ENCODE results near the gene EIF2D. TPM values are rescaled to one million over a fixed set of nuclear protein-coding genes. Genes with fewer than 3 reads are reported as not detected.

Gene EIF2D
- total and polyA plus RNA-seq, 8 donors, result 20.9 to 37.9 (median 29.3) TPM

DNA sequence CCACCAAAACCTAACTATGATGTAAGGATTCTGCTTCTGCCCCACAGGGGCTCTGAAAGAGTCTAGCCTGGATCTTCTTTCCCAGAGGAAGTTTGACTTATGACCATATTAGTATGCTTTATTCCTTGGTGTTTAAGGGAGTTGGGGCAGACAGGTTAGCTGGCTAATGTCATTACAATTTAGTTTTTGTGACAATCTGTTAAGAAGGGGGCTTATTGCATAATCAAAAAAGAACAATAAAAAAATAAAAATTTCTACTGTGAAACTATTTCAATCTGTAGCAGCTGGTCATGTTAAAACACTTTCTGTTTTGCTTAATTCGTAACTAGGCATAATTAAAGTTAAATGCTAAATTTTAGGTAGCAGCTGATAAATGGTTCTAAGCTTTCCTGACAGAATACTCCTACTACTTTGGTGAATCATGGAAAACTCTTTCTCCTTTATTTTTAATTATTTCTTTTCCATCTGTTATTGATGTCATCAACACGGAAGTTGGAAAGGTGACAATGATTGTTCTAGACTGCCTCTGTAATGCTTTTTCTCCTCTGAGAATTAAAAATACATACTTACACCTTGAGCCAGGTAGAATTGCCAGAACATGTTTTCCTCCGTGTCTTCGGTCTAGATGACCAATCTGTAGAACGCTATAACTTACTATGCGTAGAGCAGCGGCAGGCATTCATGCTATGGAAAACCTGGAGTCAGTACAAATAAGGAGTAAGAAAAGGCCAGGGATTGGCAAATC is 41.6 kb upstream of the EIF2D start:
- Histone ChIP-seq H3K27me3 (no peaks in the 10 kb centered on the region), H3K4me3 (no peak overlapping the region), H3K36me3 (no peaks in the 10 kb centered on the region), H3K27ac (peak overlapping the region in 3 of 4 donors; percentile 53 to 77 (median 62)), H3K4me1 (peaks cover 3 to 26% (median 23%) of the 10 kb centered on the region in 3 donors), H3K9me3 (no peaks in the 10 kb centered on the region)
- ATAC-seq (peak in 2 of 4 donors; percentile 14 to 54), FAIRE-seq (no peak), DNase-seq (no peak)
- intact Hi-C loops (cut with DNase I), result no loop called here
- TF ChIP-seq, protein P1, sequence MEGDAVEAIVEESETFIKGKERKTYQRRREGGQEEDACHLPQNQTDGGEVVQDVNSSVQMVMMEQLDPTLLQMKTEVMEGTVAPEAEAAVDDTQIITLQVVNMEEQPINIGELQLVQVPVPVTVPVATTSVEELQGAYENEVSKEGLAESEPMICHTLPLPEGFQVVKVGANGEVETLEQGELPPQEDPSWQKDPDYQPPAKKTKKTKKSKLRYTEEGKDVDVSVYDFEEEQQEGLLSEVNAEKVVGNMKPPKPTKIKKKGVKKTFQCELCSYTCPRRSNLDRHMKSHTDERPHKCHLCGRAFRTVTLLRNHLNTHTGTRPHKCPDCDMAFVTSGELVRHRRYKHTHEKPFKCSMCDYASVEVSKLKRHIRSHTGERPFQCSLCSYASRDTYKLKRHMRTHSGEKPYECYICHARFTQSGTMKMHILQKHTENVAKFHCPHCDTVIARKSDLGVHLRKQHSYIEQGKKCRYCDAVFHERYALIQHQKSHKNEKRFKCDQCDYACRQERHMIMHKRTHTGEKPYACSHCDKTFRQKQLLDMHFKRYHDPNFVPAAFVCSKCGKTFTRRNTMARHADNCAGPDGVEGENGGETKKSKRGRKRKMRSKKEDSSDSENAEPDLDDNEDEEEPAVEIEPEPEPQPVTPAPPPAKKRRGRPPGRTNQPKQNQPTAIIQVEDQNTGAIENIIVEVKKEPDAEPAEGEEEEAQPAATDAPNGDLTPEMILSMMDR (IDR thresholded peaks at IDR 0.05), result no peak
- WGBS, 2 donors, result 61 to 70% methylated on average over 7 of the region's 7 CpGs

DNA sequence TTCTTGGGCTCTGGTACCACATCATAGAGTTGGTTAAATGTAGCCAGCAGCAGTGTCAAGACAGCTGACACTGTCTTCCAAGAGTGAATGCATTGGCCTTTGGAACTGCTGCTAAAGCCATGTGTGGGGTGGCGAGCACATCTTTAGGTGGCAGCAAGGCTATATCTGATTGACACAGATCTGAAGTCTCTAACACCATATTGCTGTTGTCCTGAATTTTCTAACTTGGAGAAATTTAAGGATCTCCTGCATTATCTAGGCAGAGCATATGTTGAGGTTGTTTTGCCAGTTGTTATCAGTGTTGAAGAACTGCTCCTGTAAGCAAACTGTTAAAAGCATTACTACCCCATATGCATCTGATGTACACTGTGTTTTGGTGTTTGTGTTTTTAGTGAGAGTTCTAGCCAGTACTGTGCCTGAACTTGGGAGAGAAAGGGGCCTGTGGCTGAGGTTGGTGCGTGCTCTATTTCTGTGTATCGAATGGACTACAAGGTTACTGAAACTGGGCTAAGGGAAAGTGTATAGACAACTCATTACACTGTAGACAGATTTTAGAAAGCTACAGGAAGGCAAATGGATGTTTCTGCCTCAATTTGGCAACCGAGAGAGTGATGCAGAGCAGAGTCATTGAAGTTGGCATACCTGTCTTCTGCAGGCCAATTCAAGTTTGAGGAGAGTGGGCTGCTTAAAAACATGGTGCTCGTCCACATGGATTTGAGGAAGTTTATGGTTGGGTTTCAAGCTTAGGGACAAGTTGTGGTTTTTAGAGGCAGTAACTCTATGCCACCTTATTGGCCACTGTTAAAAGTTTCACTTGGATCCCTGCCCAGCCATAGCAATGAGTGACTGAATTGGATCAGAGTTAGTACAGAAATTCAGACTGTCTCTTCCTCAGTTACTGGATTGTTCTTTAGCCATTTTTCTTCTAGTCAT is 40.0 kb upstream of the EIF2D start:
- H3K4me1 ChIP-seq, result peaks cover 0 to 24% (median 19%) of the 10 kb centered on the region in 3 donors
- no peak overlapping the region for H3K4me3 ChIP-seq
- intact Hi-C loops (cut with DNase I), result no loop called here
- peak overlapping the region in 2 of 4 donors; percentile 62 to 77 for H3K27ac ChIP-seq
- FAIRE-seq, result no peak
- peak in 1 of 6 donors; percentile 50 for DNase-seq
- H3K36me3 ChIP-seq, result no peaks in the 10 kb centered on the region
- H3K9me3 ChIP-seq, result no peaks in the 10 kb centered on the region
- TF ChIP-seq, protein P1 (IDR thresholded peaks at IDR 0.05), result no peak
- ATAC-seq, result peak; percentile 62 to 82 (median 69)
- WGBS, 2 donors, result 81 to 82% methylated on average over 5 of the region's 5 CpGs
- no peaks in the 10 kb centered on the region for H3K27me3 ChIP-seq

DNA sequence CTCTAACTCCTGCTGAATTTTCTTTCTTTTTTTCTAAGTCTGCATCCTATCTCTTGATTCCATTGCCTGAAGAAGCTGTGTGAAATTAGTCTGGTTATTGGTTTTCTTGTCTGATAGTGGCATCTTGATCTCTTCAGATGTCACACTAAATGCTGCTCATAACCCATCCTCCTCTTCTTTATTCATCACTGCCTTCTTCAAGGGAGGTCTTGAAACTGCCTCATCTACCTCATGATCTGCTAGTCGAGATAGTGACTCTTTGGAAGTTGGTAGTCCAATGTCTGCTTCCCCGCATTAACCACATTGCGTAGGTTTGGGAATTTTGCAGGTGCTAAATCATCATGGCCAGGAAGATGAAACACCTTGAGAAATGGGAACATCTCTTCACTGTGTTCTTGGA is 38.7 kb upstream of the EIF2D start:
- no peaks in the 10 kb centered on the region for H3K9me3 ChIP-seq
- no peaks in the 10 kb centered on the region for H3K27me3 ChIP-seq
- intact Hi-C loops (cut with DNase I), result no loop called here
- peaks cover 0 to 24% (median 19%) of the 10 kb centered on the region in 3 donors for H3K4me1 ChIP-seq
- ATAC-seq (no peak), DNase-seq (no peak), FAIRE-seq (no peak)
- 86 to 87% methylated on average over 3 of the region's 3 CpGs for WGBS, 2 donors
- TF ChIP-seq, protein P1 (IDR thresholded peaks at IDR 0.05), result no peak
- no peaks in the 10 kb centered on the region for H3K36me3 ChIP-seq
- peak overlapping the region in 1 of 4 donors; percentile 62 for H3K27ac ChIP-seq
- H3K4me3 ChIP-seq, result no peak overlapping the region

DNA sequence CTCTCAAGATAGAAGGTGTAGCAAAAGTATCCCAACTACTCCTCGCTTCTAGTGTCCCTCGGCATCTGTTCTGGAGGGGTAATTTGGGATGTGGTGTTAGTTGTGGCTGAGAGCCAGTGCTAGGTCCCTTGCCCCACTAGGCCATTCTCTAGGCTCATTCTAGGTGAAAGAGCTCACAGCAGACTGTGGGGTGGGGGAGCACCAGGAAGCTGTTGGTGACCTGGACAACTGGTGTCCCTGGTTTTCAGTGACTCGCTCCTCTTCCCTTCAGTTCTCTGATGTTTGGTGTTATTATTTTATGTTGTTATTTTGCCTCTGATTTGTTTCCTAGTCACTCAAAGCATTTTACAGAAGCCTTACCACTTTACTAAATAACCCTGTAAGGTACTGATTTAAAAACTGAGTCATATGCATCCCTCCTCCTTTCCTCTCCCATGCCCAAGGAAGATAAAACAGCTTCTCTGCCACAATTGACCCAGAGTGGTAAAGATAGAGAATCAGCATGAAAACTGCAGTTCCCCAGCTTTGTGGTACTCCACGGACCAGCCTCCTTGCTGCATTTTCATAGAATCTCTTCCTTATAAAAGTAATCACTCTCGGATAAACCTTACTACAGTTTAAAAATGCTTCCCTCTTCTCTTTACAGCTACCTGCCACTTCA is 37.1 kb upstream of the EIF2D start:
- Histone ChIP-seq H3K27me3 (no peaks in the 10 kb centered on the region), H3K27ac (no peak overlapping the region), H3K9me3 (no peaks in the 10 kb centered on the region), H3K4me1 (peaks cover 0 to 19% (median 14%) of the 10 kb centered on the region in 3 donors), H3K36me3 (no peaks in the 10 kb centered on the region), H3K4me3 (no peak overlapping the region)
- 94% methylated on average over 5 of the region's 5 CpGs for WGBS, 2 donors
- ATAC-seq, result no peak
- intact Hi-C loops (cut with DNase I), result no loop called here
- DNase-seq, result no peak
- FAIRE-seq, result no peak
- TF ChIP-seq, protein P1 (IDR thresholded peaks at IDR 0.05), result no peak

Data from pancreas (tissue), 10 donors.